ENCODE results near the gene ASB15. TPM values are rescaled to one million over a fixed set of nuclear protein-coding genes. Genes with fewer than 3 reads are reported as not detected.

ASB15 gene
- total RNA-seq, 1 donor from 2014 or later: not detected

DNA sequence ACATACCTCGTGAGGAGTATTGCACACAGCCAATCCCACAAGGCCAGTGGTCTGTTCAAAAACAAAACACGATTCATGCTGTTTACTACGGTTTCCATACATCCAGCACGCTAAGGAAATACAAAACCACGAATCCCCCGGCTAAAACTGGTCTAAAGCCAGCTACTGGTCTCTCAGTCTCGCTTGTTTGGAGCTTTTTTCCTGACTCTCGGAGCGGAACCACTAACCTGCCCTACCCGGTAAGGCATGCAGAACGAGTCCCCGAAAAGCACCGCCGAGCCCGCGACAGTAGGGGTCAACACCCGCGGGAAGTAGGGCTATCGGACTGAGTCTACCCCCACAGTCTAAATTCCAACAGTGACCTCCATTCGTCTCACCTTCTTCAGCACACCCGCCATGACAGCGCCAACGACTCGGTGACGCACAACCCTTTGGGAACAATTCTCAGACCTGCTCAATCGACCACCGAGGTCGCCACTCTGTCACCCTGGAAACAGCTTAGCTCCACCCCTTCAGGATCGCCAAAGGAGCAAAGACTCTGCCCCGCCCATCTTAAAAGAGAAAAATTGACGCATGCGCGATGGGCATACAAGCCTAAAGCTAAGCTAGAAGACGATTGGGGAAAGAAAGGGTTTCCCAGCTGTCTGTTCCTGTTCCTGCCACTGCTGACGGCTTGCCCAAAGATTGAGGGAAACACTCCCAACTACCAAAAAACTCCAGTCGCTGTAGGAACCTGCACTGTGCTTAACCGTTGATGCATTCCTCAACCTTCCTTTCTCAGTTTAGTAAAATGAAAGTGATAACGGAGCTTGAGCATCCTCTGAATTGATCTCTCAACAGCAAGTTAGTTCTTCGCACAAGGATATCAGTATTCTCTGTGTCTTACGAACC lies 44.0 kb upstream of the ASB15 start, which contains the start of gene NDUFA5:
NDUFA5 (minus strand) TSS at position 421 of the 891 bp plus-strand sequence; CDS start at position 398, 23 bp downstream.
- H3K9me3 Mint-ChIP-seq (ENCODE audit: unreplicated experiment): no peaks in the 10 kb centered on the region
- no peak within 1 kb of the TSS for H3K27ac Mint-ChIP-seq (ENCODE audit: unreplicated experiment)
- peak; percentile 96 for DNase-seq
- TF ChIP-seq, protein P1, sequence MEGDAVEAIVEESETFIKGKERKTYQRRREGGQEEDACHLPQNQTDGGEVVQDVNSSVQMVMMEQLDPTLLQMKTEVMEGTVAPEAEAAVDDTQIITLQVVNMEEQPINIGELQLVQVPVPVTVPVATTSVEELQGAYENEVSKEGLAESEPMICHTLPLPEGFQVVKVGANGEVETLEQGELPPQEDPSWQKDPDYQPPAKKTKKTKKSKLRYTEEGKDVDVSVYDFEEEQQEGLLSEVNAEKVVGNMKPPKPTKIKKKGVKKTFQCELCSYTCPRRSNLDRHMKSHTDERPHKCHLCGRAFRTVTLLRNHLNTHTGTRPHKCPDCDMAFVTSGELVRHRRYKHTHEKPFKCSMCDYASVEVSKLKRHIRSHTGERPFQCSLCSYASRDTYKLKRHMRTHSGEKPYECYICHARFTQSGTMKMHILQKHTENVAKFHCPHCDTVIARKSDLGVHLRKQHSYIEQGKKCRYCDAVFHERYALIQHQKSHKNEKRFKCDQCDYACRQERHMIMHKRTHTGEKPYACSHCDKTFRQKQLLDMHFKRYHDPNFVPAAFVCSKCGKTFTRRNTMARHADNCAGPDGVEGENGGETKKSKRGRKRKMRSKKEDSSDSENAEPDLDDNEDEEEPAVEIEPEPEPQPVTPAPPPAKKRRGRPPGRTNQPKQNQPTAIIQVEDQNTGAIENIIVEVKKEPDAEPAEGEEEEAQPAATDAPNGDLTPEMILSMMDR (IDR thresholded peaks at IDR 0.05; ENCODE audit: partially characterized antibody, unreplicated experiment): no peak
- no peak within 1 kb of the TSS for H3K4me3 Mint-ChIP-seq (ENCODE audit: unreplicated experiment)
- peaks cover 6% of the 10 kb centered on the region for H3K4me1 Mint-ChIP-seq (ENCODE audit: low read depth, unreplicated experiment)
- H3K27me3 Mint-ChIP-seq (ENCODE audit: unreplicated experiment): peaks cover 1% of the 10 kb centered on the region
- peaks cover 5% of the 10 kb centered on the region for H3K36me3 Mint-ChIP-seq (ENCODE audit: unreplicated experiment)

DNA sequence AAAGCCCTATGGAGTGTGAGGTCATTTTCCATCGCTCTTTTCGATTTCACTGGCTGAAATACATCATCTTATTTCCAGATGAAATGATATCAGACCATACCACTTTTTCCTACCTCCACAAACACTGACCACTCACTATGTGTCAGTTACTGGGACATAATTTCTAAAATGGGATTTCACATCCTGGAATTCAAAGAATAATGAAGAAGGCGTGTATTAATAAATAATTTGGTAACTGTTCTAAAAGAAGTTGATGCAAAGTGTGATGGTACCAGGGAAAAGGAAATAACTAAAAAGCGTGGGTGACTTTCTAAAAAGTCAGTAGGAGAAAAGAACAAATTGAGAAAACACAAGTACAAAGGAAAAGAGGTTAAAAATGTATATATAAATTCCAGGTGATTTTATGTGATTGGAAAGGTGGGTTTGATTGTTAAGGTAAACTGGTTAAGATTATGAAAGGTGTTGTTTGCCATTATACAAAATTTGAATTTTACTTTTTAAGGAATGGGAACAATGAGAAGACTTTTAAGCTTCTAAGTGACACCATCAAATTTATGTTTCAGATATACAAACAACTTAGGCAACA lies 43.2 kb upstream of the ASB15 start:
- H3K36me3 Mint-ChIP-seq (ENCODE audit: unreplicated experiment): no peaks in the 10 kb centered on the region
- DNase-seq: no peak
- H3K4me3 Mint-ChIP-seq (ENCODE audit: unreplicated experiment): no peak overlapping the region
- H3K27ac Mint-ChIP-seq (ENCODE audit: unreplicated experiment): no peak overlapping the region
- H3K27me3 Mint-ChIP-seq (ENCODE audit: unreplicated experiment): no peaks in the 10 kb centered on the region
- TF ChIP-seq, protein P1 (IDR thresholded peaks at IDR 0.05; ENCODE audit: partially characterized antibody, unreplicated experiment): no peak
- H3K9me3 Mint-ChIP-seq (ENCODE audit: unreplicated experiment): no peaks in the 10 kb centered on the region
- peaks cover 6% of the 10 kb centered on the region for H3K4me1 Mint-ChIP-seq (ENCODE audit: low read depth, unreplicated experiment)

DNA sequence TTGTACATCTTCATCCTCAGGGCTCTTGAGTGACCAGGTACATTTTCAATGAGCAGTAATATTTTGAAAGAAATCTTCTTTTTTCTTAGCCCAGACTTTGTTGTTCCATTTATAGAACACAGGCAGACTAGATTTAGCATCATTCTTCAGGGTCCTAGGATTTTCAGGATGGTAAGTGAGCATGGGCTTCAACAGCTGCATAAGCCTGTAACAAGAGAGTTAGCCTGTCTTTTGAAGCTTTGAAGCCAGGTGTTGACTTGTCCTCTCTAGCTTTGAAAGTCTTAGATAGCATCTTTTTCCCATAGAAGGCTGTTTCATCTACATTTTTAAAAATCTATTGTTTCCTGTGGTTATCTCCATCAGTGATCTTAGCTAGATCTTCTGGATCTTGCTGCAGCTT lies 39.5 kb upstream of the ASB15 start:
- Mint-ChIP-seq H3K4me1 (ENCODE audit: low read depth, unreplicated experiment) (peaks cover 6% of the 10 kb centered on the region), H3K4me3 (ENCODE audit: unreplicated experiment) (no peak overlapping the region), H3K36me3 (ENCODE audit: unreplicated experiment) (no peaks in the 10 kb centered on the region), H3K9me3 (ENCODE audit: unreplicated experiment) (no peaks in the 10 kb centered on the region), H3K27me3 (ENCODE audit: unreplicated experiment) (no peaks in the 10 kb centered on the region), H3K27ac (ENCODE audit: unreplicated experiment) (no peak overlapping the region)
- TF ChIP-seq, protein P1 (IDR thresholded peaks at IDR 0.05; ENCODE audit: partially characterized antibody, unreplicated experiment): no peak
- DNase-seq: no peak

DNA sequence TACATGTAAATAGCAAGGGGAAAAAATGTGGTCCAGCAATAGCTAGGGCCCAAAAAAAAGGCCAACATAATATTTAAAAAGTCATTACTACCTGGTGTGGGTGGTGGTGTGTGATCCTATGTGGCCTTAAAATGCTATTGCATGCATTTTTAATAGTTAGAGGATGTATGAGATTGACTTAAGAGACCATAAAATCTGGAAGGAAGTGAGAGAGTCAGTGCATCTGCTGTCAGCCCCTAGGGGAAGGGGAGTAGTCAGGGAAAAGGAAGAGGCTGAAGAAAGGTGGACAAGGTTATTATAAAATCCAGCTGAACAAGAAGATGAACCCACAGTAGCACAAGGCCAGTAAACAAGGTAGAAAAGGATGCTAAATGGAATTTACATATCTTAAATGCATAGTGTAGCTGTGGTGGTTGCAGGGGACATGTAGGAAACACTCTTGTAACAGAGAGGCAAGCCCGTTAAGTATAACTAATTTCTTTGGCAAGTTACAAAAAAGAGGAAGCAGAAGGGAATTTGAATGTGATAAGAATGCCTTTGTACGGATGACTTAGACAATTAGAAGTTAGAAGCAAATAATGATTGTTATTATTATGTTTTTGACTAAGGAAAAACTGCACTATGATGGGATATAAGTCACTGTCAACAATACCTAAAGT lies 32.1 kb upstream of the ASB15 start:
- H3K9me3 Mint-ChIP-seq (ENCODE audit: unreplicated experiment): peaks cover 2% of the 10 kb centered on the region
- H3K27me3 Mint-ChIP-seq (ENCODE audit: unreplicated experiment): no peaks in the 10 kb centered on the region
- H3K4me1 Mint-ChIP-seq (ENCODE audit: low read depth, unreplicated experiment): peaks cover 7% of the 10 kb centered on the region
- no peaks in the 10 kb centered on the region for H3K36me3 Mint-ChIP-seq (ENCODE audit: unreplicated experiment)
- TF ChIP-seq, protein P1 (IDR thresholded peaks at IDR 0.05; ENCODE audit: partially characterized antibody, unreplicated experiment): no peak
- DNase-seq: no peak
- no peak overlapping the region for H3K27ac Mint-ChIP-seq (ENCODE audit: unreplicated experiment)
- no peak overlapping the region for H3K4me3 Mint-ChIP-seq (ENCODE audit: unreplicated experiment)

Data from glutamatergic neuron (in vitro differentiated cells).